NCI-H460 (cell line): ENCODE measurements around the gene DGCR6L. TPM values are rescaled to one million over a fixed set of nuclear protein-coding genes. Genes with fewer than 3 reads are reported as not detected.
"Not testable (repeated sequence)": the region's sequence is repeated elsewhere in the genome, so short reads cannot be mapped to it uniquely, and the experiment has no call there.

Source experiments
- DNase-seq: peaks from one replicate; pipeline ENCODE4 v3.0.0-alpha.2; 2016; ENCODE audit warnings: low read depth; ENCODE audit errors: extremely low read depth
- total RNA-seq: library from RNA; depleted of rRNA; stranded (reverse); fragments of >200 nt; shearing (Covaris generic); gene quantifications from 2 replicates; pipeline ENCODE4 v1.2.3, GENCODE V29; 2014; rRNA removed

DGCR6L gene
- total RNA-seq, 1 experiment from 2014 or later: 17.3 TPM

DNA sequence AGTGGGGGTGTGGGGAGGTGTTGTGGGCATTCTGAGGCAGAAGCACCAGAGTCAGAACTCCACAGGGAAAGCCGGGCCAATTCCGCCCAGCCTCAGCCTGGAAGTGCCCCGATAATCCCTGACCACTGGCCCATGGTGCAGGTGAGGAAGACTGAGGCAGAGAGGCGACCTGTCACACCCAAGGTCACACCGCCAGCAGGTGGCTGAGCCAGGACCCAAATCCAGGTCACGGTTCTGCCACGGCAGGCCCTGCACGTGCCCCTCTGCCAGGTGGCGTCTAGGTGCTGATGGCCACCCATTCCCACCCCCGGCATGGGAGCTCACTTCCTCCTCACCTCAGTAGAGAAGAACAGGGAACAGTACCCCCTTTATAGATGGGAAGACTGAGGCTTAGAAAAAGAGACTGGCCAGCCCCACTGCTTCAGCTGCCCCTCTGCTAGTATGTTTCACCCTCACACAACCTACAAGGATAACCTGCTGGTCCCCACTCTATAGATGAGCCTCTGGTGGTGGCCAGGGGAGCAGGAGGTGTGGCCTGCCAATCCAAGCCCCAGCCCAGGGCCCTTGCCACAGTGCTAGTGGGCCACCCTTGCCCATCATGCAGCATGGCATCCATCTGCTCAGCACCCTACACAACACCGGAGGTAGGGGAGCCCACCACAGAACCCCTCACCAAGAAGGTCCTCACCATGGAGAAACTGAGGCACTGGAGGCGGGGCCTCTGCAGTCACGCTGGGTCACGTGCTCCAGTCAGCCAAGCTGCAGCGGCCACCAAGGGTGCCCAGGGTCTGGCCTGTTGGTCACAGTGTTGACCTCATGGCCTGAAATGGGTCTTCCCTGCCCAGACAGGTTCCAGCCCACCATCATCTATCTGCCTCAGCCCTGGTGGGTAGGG, 53.8 kb downstream of the DGCR6L start:
- DNase-seq: not testable (repeated sequence)

DNA sequence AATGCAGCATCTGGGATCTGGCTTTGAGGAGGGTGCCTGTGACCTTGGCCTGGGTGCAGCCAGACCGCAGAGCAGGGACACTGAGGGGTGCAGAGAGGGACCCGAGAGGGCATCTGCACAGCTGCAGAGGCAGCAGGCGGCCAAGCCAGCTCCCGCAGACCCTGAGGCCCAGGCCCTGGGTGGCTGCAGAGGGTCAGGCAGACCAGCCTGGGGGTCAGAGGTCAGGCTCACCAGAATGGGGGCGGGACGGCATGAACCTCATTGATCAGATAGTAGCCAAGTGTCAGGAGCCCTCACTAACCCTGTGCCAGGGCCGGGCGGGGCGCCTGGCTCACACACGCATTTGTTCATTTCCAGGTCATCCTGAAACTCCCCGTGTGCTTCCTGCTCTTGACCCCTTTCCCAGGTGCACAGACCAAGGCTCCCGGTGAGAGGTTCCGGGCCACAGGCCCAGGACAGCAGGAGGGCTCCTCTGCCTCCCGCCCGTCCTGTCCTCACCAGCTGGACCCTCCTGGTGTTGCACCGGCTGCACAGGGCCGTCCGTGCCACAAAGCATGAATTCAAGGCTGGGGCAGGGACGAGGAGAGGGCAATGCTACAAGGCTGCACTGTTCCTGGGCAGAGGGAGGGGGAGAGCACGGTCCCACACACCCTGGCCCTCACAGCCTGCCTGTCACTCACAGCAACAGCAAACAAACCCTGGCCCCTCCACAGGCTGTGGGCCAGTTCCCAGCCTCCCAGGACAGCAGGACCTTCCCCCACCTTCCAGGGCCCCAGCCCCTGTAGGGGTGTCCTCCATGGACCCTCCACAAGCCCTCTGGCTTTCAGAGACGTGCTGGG, 55.0 kb downstream of the DGCR6L start:
- DNase-seq: no peak

Other genes starting within 250 kb of the DGCR6L start
- 12.7 and 15.2 TPM in 2 replicates for gene DGCR8, start 239.8 kb downstream of the DGCR6L start, total RNA-seq
- 186 and 247 TPM in 2 replicates for gene RANBP1, start 204.0 kb downstream of the DGCR6L start, total RNA-seq
- 23.8 and 29.1 TPM in 2 replicates for gene TRMT2A, start 202.8 kb downstream of the DGCR6L start, total RNA-seq
- 6.5 and 8.1 TPM in 2 replicates for gene ZDHHC8, start 188.3 kb downstream of the DGCR6L start, total RNA-seq
- not detected in 2 replicates for gene CCDC188, start 169.0 kb downstream of the DGCR6L start, total RNA-seq
- gene RTN4R, start 51.7 kb downstream of the DGCR6L start, total RNA-seq: 1.6 and 1.9 TPM in 2 replicates
- 10.7 and 11.9 TPM in 2 replicates for gene ZNF74, start 74.1 kb upstream of the DGCR6L start, total RNA-seq
- gene SCARF2, start 117.8 kb upstream of the DGCR6L start, total RNA-seq: 1.7 TPM in 2 replicates
- 4.4 and 8.7 TPM in 2 replicates for gene KLHL22, start 175.7 kb upstream of the DGCR6L start, total RNA-seq
- gene MED15, start 187.6 kb upstream of the DGCR6L start, total RNA-seq: 10.7 and 13.5 TPM in 2 replicates